NCI-H1105 treated with DMSO at 0.1 percent for 48 hours (cell line): ENCODE measurements around the gene ACKR2.
"Not testable (repeated sequence)": the region's sequence is repeated elsewhere in the genome, so short reads cannot be mapped to it uniquely, and the experiment has no call there.

Experiments
- DNase-seq: peaks from one replicate; lab custom pipeline; 2025; lab: John Stamatoyannopoulos, UW

The ACKR2 gene

DNA sequence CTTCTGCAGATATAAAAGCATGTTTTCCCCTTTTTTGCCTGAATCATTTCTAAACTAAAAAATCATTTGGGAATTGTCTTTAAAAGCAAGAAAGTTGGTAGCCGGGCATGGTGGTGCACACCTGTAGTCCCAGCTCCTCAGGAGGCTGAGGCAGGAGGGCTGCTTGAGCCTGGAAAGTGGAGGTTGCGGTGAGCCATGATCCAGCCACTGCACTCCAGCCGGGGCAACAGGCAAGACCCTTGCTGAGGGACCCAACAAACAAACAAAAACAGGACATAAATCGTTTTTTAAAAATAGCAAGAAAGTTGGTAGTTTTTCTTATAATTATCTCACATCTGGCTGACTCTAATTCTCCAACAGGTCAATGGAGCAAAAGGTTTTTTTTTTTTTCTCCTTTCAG lies 7.5 kb upstream of the ACKR2 start:
- no peak for DNase-seq

DNA sequence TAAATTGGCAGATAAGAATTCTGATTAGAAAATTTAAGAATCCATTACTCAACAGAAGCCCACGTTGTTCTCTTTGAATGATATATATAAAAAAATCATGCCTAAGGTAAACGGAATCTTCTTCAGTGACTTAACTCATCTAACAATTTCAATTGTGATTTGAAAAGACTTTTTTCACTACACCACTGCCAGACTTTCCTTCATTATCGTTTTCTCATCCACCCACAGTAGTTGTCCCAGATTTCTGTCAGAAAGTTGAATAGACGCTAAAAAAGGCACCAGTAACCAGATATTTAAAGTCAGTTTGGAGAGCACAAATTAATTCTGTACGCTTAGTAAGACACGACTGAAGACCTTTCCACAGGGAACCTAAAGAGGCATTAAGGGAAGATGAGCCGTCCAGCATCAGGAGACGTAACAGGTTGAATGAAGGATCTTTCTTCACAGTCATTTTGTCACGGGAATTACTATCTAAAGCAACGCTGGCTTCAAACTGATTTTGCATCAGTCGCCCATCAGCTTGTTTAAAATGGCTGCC lies 6.3 kb upstream of the ACKR2 start:
- no peak for DNase-seq

DNA sequence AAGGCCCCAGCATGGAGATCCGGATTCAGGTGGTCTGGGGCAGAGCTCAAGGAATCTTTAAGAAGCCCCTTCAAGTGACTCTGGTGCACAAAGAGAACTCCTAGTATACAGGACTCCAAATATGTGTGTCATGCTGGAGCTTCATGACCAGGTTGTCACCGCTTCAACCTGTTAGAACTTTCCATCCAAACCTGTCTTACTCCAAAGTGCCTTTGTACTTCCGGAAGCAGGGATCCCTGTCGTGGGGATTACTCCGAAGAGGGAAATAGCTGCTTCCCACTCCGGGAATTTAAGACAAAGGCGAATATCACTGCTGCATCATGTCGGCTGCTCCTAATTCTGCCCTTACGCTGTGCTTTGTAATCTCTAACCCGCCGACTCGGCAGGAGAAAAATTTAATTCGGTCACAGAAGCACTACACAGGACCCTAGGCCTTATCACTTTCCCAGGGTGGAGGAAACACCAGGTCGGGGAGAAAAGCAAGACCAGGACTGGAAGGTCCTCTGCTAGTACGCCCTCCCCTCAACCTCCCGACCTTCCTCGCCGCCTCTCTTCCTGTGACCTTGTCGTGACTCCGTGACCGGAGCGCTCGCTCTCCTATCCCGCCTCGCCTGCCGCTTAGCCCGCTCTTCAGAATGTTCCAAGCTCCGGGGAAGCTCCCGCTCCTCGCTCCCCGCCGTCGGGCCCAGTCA lies 5.7 kb upstream of the ACKR2 start:
- no peak for DNase-seq

DNA sequence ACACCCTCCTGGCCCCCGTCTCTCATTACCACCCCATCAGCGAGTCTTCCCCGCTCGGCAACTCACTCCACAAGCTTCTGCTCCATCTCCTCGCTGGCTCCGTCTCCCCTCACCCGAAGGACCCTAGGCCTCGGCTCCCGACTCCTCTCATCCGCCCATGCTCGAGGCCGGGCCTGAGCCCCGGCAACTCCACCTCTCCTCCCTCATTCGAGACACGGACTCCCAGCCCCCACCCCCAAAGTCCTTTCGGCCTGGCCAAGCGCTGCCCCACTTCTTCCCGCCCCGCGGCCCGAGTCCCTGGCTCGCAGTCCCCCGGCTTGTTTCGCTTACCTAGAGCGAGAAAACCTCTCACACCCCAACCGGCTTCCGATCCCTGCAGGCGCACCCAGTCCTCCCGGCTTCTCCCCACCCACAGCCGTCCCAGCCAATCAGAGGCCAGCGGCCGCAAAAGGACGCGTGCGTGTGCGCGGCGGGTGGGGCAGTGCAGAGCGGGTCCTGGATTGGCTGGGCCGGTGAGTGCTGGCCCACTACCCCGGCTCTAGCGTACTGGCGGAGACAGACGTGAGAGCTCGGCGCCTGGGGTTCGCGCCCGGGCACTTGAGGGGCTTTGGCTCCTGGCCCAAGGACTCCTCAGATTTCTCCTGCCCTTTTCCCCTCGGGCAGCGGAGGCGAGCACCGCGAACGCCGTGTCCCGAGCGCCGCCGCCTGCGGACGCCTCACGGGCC lies 5.0 kb upstream of the ACKR2 start, which contains the start of gene HIGD1A:
TSS of gene HIGD1A (minus strand) at position 385 of the 725 bp plus-strand sequence. CDS start 10,237 bp downstream, outside the sequence.
- peak; percentile 87 for DNase-seq

DNA sequence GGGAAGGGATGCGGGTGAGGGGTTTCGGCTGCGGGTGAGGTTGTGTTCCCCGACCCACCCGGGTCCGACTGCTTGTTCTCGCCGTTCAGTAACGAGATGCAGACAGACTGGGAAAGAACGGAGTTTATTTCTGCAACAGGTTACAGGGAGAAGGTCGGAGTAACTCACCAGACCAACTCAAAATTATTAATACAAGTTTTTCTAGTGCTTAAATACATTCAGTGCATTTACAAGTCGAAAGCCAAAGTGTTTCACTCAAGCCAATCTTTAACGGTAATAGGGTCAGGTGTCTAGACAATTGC lies 4.5 kb upstream of the ACKR2 start:
- DNase-seq: no peak

DNA sequence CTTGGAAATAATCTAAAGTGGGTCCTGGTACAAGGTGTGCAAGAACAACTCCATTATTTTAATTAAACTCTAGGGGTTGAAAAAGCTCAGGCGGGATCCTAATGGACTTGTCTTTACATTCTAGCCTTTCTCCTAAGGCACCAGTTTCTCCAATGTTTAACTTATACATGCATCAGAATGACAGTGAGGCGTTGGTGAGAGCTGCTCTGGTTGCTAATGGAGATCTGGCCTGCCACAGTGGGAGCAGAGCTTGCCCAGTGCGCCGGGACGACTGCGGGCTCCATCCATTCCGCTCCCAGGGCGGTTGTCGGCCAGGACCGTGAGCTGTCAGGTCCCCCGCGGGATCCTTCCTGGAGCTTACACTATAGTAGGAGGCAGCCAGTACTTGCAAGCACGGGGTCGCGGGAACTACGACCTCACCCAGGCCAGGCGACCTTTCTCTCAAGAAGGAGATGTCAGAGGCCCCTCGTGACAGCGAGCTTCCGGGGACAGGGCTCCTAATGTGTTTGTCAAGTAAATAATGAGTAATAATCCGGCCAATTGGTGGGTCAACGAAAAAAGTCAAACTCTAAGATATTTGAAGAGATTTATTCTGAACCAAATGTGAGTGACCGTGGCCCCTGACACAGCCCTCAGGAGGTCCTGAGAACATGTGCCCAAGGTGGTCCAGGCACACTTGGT lies 4.0 kb upstream of the ACKR2 start:
- DNase-seq: no peak

DNA sequence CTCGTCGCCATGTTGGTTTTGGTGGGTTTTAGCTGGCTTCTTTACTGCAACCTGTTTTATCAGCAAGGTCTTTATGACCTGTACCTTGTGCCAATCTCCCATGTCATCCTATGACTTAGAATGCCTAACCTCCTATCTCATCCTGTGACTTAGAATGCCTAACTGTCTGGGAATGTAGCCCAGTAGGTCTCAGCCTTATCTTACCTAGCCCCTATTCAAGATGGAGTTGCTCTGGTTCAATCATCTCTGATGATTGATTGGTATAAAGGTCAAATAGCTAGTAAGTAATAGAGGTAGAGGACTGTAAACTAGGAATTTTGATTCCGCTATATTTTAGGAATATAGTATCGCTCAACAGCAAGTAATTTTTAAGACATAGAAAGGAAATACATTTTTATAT lies 1.3 kb upstream of the ACKR2 start:
- no peak for DNase-seq

DNA sequence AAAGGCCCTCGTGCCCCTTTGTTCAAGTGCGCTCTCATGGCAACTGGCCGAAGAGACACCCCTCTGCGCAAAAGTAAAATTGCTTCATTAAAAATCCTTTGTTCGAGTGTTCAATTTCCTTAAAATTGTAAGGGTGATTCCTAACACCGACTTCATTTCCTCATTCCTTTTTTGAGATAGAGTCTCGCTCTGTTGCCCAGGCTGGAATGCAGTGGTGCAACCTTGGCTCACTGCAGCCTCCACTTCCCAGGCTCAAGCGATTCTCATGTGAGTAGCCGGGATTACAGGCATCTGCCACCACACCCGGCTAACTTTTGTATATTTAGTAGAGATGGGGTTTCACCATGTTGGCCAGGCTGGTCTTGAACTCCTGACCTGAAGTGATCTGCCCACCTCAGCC lies 1.5 kb downstream of the ACKR2 start:
- not testable (repeated sequence) for DNase-seq

DNA sequence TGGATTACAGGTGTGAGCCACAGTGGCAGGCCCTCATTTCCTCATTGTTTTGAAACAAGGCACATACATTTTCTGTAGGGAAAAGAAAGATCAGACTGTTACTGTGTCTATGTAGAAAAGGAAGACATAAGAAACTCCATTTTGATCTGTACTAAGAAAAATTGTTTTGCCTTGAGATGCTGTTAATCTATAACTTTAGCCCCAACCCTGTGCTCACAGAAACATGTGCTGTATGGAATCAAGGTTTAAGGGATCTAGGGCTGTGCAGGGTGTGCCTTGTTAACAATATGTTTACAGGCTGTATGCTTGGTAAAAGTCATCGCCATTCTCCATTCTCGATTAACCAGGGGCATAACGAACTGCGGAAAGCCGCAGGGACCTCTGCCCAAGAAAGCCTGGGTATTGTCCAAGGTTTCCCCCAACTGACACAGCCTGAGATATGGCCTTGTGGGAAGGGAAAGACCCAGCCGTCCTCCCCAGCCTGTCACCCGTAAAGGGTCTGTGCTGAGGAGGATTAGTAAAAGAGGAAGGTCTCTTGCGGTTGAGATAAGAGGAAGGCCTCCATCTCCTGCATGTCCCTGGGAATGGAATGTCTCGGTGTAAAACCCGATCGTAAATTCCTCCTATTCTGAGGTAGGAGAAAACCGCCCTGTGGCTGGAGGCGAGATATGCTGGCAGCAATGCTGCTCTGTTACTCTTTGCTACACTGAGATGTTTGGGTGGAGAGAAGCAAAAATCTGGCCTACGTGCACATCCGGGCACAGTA lies 2.1 kb downstream of the ACKR2 start:
- not testable (repeated sequence) for DNase-seq

DNA sequence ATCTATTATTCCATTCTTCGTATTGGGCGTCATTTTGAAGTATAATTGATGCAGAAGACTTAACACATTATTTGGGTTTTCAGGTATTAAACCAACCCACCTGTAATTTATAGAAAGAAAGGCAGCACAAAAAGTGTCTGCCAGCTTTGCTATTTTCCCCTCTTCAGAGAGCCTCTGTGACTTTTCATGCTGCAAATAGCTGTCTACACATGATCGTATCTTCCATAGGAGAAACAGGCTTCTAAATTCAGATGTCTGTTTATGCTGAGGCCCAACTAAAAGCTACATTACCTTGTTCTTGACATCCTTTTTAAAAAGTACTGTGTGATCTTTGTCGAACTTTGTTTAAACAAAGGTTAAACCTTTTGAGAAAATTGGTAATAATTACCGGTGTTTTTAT lies 5.0 kb downstream of the ACKR2 start:
- DNase-seq: no peak

DNA sequence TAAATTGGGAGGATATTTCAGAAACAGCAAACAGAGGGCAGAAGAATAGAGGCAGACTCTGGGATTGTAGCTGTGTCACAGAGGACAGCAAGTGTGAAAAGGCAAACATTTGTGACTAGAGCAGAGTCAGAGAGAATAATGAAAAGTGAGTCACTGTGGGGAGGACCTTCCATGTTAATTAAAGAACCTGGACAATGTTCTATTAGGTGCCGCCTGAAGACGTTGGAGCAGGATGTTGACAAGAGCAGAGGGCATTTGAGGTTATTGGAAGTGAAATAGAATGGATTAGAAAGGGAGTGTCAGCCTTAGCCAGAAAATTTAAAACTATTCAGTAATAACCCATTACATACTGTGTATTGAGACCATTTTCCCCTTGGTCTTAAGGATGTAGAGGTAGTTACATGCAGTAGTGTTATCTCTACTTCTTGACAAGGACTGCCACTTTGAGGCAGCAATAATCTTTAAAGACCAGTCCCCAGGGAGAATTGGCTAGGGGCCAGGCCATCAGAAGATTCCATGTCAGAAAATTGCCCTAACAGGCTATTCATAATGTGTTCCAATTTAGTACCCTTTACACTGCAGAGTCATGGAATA lies 5.8 kb downstream of the ACKR2 start:
- peak; percentile 64 for DNase-seq

DNA sequence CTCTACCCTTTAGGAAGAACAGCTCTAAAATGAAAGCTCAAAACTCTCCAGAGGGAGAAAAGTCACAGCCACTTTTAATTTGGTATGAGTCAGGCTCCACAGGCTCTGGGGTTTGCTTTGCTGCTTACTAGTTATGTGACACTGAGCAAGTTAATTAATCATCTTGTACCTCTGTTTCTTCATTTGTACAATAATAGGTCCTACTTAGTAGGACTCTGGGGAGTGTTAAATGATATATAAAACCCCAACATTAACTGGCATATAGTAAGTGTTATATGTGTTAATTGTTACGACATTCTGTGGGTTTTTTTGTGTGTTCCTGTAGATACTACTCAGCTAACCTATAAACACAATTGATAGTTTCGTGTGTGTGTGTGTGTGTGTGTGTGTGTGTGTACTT lies 6.6 kb downstream of the ACKR2 start:
- no peak for DNase-seq

DNA sequence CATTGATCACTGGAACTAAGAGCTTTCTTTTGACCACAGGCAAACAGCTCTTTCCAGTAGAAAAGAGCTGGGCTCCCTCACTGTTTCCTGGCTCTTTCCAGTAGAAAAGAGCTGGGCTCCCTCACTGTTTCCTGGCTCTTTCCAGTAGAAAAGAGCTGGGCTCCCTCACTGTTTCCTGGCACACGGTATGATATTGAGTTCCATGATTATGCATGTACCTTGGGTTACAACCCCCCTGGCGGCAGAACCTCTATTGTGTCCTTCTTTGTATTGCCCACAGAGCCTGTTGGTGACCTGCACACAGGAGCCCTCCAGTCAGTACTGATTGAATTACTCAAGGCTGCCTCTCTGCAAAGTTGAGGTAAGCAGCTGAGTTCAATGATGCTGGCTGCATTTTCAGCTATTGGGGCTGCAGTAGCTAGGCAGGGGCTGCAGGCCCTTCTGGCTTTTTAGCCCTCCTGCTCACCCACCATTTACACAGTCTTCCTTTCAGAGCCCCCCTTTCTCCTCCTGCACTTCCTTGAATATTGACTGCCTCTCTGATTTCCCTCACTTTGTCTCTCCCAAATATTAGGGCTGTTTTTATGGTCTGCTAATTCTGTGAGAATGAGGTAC lies 10.2 kb downstream of the ACKR2 start:
- no peak for DNase-seq

DNA sequence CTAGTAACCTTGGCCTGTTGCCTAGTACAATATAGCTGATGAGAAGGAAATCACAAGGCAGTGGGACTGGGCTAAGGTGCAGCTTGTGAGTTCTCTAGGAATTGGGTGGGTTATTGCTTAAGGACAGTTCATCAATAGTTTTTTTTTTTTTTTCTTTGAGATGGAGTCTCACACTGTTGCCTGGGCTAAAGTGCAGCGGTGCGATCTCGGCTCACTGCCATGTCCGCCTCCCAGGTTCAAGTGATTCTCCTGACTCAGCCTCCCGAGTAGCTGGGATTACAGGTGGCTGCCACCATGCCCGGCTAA lies 11.5 kb downstream of the ACKR2 start:
- DNase-seq: no peak

DNA sequence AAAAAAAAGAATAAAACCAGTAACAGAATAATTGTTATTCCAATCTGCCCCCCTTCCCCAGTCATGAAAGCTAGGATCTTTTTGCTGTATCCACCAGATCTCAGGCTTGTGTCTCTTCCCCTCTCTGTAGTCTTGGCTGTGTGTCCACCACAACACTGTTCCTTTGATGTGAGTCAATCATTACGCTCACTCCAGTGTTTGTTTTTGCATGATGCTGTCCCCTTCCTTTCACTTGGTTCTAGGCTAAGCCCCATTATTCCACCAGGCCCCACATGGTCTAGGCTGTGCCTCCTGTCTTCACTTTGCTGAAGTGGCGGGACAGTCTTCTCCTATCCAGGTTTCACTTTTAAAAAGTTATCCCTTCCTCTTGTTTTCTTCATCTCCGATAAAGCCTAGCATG lies 13.6 kb downstream of the ACKR2 start:
- DNase-seq: no peak

DNA sequence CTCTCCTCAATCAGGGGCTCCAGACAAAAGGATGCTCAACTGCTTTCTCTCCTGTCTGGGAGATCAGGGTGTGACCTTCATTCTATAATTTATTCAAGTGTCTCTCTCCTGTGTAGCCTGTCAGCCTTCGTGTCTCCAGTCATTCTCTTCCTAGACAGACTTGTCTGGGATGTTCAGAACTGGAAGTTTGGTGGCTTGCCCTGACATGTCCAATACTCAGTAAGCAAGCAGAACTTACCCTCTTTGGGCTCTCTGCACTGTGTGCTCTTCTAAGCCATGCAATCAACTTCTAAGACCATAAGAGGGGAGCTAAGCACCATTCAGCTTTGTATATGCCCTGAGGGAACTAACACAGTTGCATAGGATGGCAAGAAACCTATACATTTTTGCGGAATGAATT lies 14.1 kb downstream of the ACKR2 start:
- peak; percentile 84 for DNase-seq

DNA sequence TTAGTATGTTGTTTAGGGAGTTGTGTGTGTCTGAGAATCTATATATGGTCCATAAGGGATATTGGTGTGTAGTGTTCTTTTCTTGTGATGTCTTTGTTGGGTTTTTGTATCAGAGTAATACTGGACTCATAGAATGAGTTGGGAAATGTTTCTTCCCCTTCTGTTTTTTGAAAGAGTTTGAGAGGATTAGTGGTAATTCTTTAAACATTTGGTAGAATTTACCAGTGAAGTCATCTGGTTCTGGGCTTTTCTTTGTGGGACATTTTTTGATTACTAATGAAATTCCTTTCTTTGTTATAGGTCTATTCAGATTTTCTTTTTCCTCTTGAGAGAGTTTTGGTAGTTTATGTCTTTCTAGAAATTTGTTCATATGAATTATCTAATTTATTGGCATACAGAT lies 16.9 kb downstream of the ACKR2 start:
- DNase-seq: no peak

DNA sequence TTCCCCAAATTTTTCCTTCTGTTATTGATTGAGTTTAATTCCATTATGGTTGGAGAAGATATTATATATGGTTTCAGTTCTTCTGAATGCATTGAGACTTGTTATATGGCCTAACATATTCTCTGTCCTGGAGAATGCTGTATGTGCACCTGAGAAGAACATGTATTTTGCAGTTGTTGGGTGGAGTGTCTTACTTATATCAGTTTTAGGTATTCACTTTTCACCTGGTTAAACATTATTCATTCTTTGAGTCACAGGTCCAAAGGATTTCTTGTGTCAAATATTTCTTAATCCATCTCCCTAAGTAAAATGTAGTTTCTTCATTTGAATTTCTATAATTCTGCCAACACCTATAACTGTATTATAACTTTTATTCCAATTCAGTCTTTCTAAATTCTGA lies 17.8 kb downstream of the ACKR2 start:
- DNase-seq: no peak

DNA sequence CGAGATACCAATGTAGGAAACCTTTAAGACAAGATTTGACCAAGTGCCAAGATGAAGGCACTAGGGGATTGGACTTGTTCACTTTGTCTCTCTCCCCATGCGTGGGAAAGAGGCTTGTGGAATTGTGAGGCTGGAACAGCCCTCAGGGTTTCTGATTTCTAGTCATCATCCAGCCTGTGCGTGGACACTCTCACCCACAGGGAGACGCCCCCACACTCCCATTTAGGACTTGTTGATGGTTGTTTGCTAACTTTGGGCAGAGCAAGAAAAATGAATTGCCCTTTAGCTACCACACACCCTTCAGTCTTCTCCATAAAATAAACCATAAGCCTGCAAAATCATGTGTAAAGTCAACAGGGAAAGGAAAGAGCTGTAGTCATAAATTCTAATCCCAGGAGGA lies 18.4 kb downstream of the ACKR2 start:
- no peak for DNase-seq

DNA sequence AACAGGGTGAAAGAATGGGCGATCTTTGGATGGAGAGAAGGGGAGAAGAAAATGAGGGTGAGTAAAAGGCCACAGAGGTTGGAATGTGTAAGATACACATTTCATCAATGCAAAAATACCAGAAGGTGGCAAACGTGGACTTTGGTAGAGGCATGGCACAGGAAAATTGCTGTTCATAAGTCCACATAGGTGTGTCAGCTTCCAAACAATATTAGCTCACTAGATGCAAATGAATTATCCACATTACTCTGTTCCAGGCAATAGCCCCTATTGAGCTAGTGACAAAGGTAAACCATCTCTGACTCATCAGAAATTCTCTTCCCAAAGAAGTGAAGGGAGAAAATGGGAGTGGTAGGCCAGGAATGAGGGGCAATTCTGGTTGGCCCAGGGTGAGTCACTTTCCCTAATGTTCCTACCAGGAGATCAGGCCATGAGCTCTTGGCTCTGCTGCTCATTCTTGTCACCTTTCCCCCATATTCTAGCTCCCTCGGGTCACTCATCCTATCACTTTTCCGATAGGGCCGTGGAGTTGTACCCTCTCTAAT lies 19.9 kb downstream of the ACKR2 start:
- DNase-seq: no peak
